Natural killer cell (primary cell): ENCODE measurements around the gene CDC42SE2. TPM values are rescaled to one million over a fixed set of nuclear protein-coding genes. Genes with fewer than 3 reads are reported as not detected.
A peak's percentile ranks its signal among the peaks of the same experiment; 100 is the strongest.

Experiments
- ATAC-seq, 3 donors: fragments of 150-1000 bp in 2 of 3; fragments of 200-7000 bp in 1 of 3; cut with Tn5 transposase; 1 replicate in 1 of 3; 2 replicates in 2 of 3; pipeline ENCODE4 v1.10.0; 2021; ENCODE audit warnings: mild to moderate bottlenecking in 2 of 3, moderate library complexity in 2 of 3
- DNase-seq, 2 donors: peaks; one replicate each; pipeline versions ENCODE4 v3.0.0 to v3.0.0-alpha.2; 2013 to 2021; ENCODE audit warnings: mixed read lengths in 1 of 2
- H3K27ac ChIP-seq: one replicate; pipeline ENCODE4 v1.5.1; 2013; ENCODE audit warnings: mild to moderate bottlenecking, low read length
- H3K27me3 ChIP-seq: one replicate; pipeline ENCODE4 v1.6.1; 2013; ENCODE audit warnings: low read length; ENCODE audit not compliant: control insufficient read depth, insufficient read depth
- H3K36me3 ChIP-seq: one replicate; pipeline ENCODE4 v1.6.1; 2013; ENCODE audit warnings: low read length; ENCODE audit not compliant: control insufficient read depth, insufficient read depth
- H3K4me1 ChIP-seq: one replicate; pipeline ENCODE4 v1.6.1; 2013; ENCODE audit warnings: low read length; ENCODE audit not compliant: control insufficient read depth, insufficient read depth
- H3K4me3 ChIP-seq: one replicate; pipeline ENCODE4 v1.5.1; 2013; ENCODE audit warnings: low read length
- H3K9me3 ChIP-seq: one replicate; pipeline ENCODE4 v1.6.1; 2013; ENCODE audit warnings: low read length; ENCODE audit not compliant: control insufficient read depth, insufficient read depth
- H3K27ac Mint-ChIP-seq, 2 donors: one replicate each; pipeline ENCODE4 v1.8.0; 2022; ENCODE audit warnings: mild to moderate bottlenecking in 2 of 2, mixed read lengths in 2 of 2, moderate library complexity in 1 of 2
- H3K27me3 Mint-ChIP-seq, 2 donors: one replicate each; pipeline ENCODE4 v1.8.0; 2022; ENCODE audit warnings: low read depth in 2 of 2, mixed read lengths in 2 of 2
- H3K36me3 Mint-ChIP-seq: one replicate; pipeline ENCODE4 v1.8.0; 2022; ENCODE audit warnings: mixed read lengths
- H3K4me1 Mint-ChIP-seq, 2 donors: one replicate each; pipeline ENCODE4 v1.8.0; 2022; ENCODE audit warnings: mixed read lengths in 2 of 2
- H3K4me3 Mint-ChIP-seq: one replicate; pipeline ENCODE4 v1.8.0; 2022; ENCODE audit warnings: mild to moderate bottlenecking, moderate library complexity, mixed read lengths
- H3K9me3 Mint-ChIP-seq, 2 donors: one replicate each; pipeline ENCODE4 v1.8.0; 2022; ENCODE audit warnings: mixed read lengths in 2 of 2
- CTCF ChIP-seq: fragments of 200-600 bp; IDR thresholded peaks from one replicate; pipeline ENCODE4 v1.8.0; 2022; ENCODE audit warnings: antibody characterized with exemption
- WGBS: methylation state at CpG from one replicate; pipeline ENCODE4 v1.1.7; 2013; ENCODE audit warnings: missing lambda C conversion rate; ENCODE audit not compliant: insufficient coverage; 5-methylcytosine and 5-hydroxymethylcytosine counted together
- intact Hi-C: fragments of 100-400 bp; cut with micrococcal nuclease; formaldehyde crosslinking; loops from one replicate; pipeline ENCODE4 v1.14.2; 2022
- total RNA-seq, 4 donors: library from RNA; stranded (reverse); fragments of 120-200 nt in 1 of 4; gene quantifications; one replicate each; pipeline versions ENCODE4 v1.2.3 to v1.2.4, GENCODE V29; 2013 to 2022

The CDC42SE2 gene
- total RNA-seq, 3 donors from 2014 or later (not counting 1 experiment from before 2014, with no cell fraction given): 140 to 183 (median 166) TPM

GRCh38 chr5:131418846-131419245, 155.0 kb downstream of the CDC42SE2 start:
- WGBS: 93% methylated on average over 2 of the region's 7 CpGs
- Mint-ChIP-seq H3K9me3 (no peaks in the 10 kb centered on the region), H3K27me3 (no peaks in the 10 kb centered on the region), H3K36me3 (no peaks in the 10 kb centered on the region), H3K4me1 (peaks cover 18 to 20% of the 10 kb centered on the region in 2 donors), H3K4me3 (no peak overlapping the region), H3K27ac (peak overlapping the region in 1 of 2 donors; percentile 68)
- Histone ChIP-seq H3K27me3 (no peaks in the 10 kb centered on the region), H3K4me1 (peaks cover 3% of the 10 kb centered on the region), H3K36me3 (peaks cover 14% of the 10 kb centered on the region), H3K27ac (no peak overlapping the region), H3K4me3 (no peak overlapping the region), H3K9me3 (no peaks in the 10 kb centered on the region)
- no peak for TF ChIP-seq CTCF
- ATAC-seq (no peak), DNase-seq (no peak)
- intact Hi-C loops: no loop called here

- WGBS: 58% methylated on average over 4 of the region's 4 CpGs
- TF ChIP-seq CTCF: no peak
- Mint-ChIP-seq H3K27ac (peak overlapping the region; percentile 43 to 68), H3K4me1 (peaks cover 11% of the 10 kb centered on the region in 2 donors), H3K36me3 (no peaks in the 10 kb centered on the region), H3K9me3 (no peaks in the 10 kb centered on the region), H3K27me3 (no peaks in the 10 kb centered on the region), H3K4me3 (no peak overlapping the region)
- Histone ChIP-seq H3K9me3 (no peaks in the 10 kb centered on the region), H3K36me3 (peaks cover 19% of the 10 kb centered on the region), H3K4me1 (no peaks in the 10 kb centered on the region), H3K4me3 (no peak overlapping the region), H3K27me3 (no peaks in the 10 kb centered on the region), H3K27ac (no peak overlapping the region)
- intact Hi-C loops: loop anchor here (5.0 kb wide), 1 partner anchor 587 kb away; no protein-coding TSS in a partner anchor
- no peak for DNase-seq
- ATAC-seq: no peak
Measured at GRCh38 chr5:131419877-131420276, 156.0 kb downstream of the CDC42SE2 start.

GRCh38 chr5:131423056-131423455, 159.2 kb downstream of the CDC42SE2 start:
- peak in 1 of 2 donors; percentile 31 for DNase-seq
- Histone ChIP-seq H3K27ac (no peak overlapping the region), H3K27me3 (no peaks in the 10 kb centered on the region), H3K4me3 (no peak overlapping the region), H3K4me1 (no peaks in the 10 kb centered on the region), H3K36me3 (peaks cover 40% of the 10 kb centered on the region), H3K9me3 (no peaks in the 10 kb centered on the region)
- TF ChIP-seq CTCF: no peak
- Mint-ChIP-seq H3K36me3 (no peaks in the 10 kb centered on the region), H3K9me3 (no peaks in the 10 kb centered on the region), H3K27ac (peak overlapping the region in 1 of 2 donors; percentile 14), H3K27me3 (no peaks in the 10 kb centered on the region), H3K4me3 (no peak overlapping the region), H3K4me1 (no peaks in the 10 kb centered on the region)
- 88% methylated on average over 2 of the region's 2 CpGs for WGBS
- no peak for ATAC-seq
- intact Hi-C loops: loop anchor here (5.0 kb wide), 1 partner anchor 584 kb away; no protein-coding TSS in a partner anchor

- no peaks in the 10 kb centered on the region for H3K9me3 ChIP-seq
- no CpG with 5 or more reads among the region's 1 CpG for WGBS
- peaks cover 64% of the 10 kb centered on the region for H3K36me3 ChIP-seq
- H3K27ac ChIP-seq: no peak overlapping the region
- no peaks in the 10 kb centered on the region for H3K27me3 ChIP-seq
- Mint-ChIP-seq H3K27ac (no peak overlapping the region), H3K36me3 (peaks cover 8% of the 10 kb centered on the region), H3K27me3 (no peaks in the 10 kb centered on the region), H3K9me3 (no peaks in the 10 kb centered on the region), H3K4me3 (no peak overlapping the region), H3K4me1 (no peaks in the 10 kb centered on the region)
- H3K4me3 ChIP-seq: no peak overlapping the region
- H3K4me1 ChIP-seq: no peaks in the 10 kb centered on the region
- intact Hi-C loops: no loop called here
- DNase-seq: no peak
- no peak for TF ChIP-seq CTCF
- ATAC-seq: no peak
Measured at GRCh38 chr5:131426011-131426410, 162.2 kb downstream of the CDC42SE2 start.
